Skeletal muscle tissue (tissue), 4 donors: ENCODE results near the gene NEMP2. TPM values are rescaled to one million over a fixed set of nuclear protein-coding genes. Genes with fewer than 3 reads are reported as not detected.
"Not testable (repeated sequence)": the region's sequence is repeated elsewhere in the genome, so short reads cannot be mapped to it uniquely, and the experiment has no call there.

Experiments used
- H3K27ac ChIP-seq: one replicate; pipeline ENCODE4 v1.7.0; 2013; ENCODE audit warnings: mild to moderate bottlenecking, low read depth, low read length, inconsistent platforms
- H3K27me3 ChIP-seq, 3 donors: one replicate each; pipeline ENCODE4 v1.7.0; 2013; ENCODE audit warnings: low read length in 3 of 3; ENCODE audit not compliant: control insufficient read depth in 3 of 3, insufficient read depth in 3 of 3
- H3K36me3 ChIP-seq, 3 donors: one replicate each; pipeline ENCODE4 v1.7.0; 2013; ENCODE audit warnings: low read length in 3 of 3; ENCODE audit not compliant: control insufficient read depth in 3 of 3, insufficient read depth in 3 of 3
- H3K4me1 ChIP-seq, 3 donors: one replicate each; pipeline ENCODE4 v1.7.0; 2013; ENCODE audit warnings: low read length in 3 of 3, mild to moderate bottlenecking in 3 of 3; ENCODE audit not compliant: control insufficient read depth in 3 of 3, insufficient read depth in 3 of 3
- H3K4me3 ChIP-seq, 3 donors: one replicate each; pipeline ENCODE4 v1.7.0; 2013; ENCODE audit warnings: low read length in 3 of 3
- H3K9ac ChIP-seq, 3 donors: one replicate each; pipeline ENCODE4 v1.7.0; 2013; ENCODE audit warnings: low read length in 3 of 3, mild to moderate bottlenecking in 3 of 3, moderate library complexity in 2 of 3, low read depth in 1 of 3
- H3K9me3 ChIP-seq, 3 donors: one replicate each; pipeline ENCODE4 v1.7.0; 2013; ENCODE audit warnings: low read length in 3 of 3; ENCODE audit not compliant: control insufficient read depth in 3 of 3
- total RNA-seq: library from RNA; depleted of rRNA; stranded (reverse); fragments of >200 nt; gene quantifications from one replicate; pipeline ENCODE4 v1.2.3, GENCODE V29; 2014
- donor health status: Osteomylitis.

The NEMP2 gene
- total RNA-seq, 1 donor from 2014 or later = 7.8 TPM

GRCh38 chr2:190481339-190481738 is 53.2 kb downstream of the NEMP2 start:
- Histone ChIP-seq H3K4me1 (peaks cover 3 to 12% (median 6%) of the 10 kb centered on the region in 3 donors), H3K9me3 (no peaks in the 10 kb centered on the region), H3K27me3 (no peaks in the 10 kb centered on the region), H3K9ac (no peak overlapping the region), H3K36me3 (no peaks in the 10 kb centered on the region), H3K27ac (no peak overlapping the region), H3K4me3 (no peak overlapping the region)

DNA sequence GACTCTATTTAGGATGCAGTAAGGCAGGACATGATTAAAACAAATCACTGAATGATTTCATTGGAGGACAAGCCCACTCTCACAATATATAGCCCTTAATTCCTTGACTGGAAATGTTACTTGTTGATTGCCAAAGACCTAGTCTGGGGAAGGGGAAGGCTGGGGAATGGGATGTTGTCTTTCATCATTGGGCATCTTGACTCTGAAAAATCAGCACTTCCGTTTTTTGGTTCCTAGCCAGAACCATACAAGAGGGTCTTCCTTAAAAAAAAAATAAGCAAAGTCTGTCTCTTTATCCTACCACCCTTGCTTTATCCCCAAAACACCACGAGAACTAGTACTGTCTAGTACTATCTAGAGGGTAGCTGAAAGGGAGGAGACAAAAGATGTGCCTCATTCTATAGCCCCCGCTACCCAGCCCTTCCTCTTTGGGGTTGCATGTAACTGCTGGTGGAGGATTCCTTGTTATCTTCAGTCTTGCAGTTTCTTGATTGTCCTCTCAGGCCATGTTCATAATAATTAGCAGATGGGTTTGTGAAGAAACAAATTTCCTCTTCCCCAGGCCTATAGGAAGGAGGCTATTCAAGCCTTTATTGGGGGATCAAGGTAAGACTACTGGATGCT is 55.8 kb downstream of the NEMP2 start:
- Histone ChIP-seq H3K4me3 (no peak overlapping the region), H3K9me3 (no peaks in the 10 kb centered on the region), H3K27me3 (no peaks in the 10 kb centered on the region), H3K9ac (no peak overlapping the region), H3K36me3 (no peaks in the 10 kb centered on the region), H3K4me1 (peaks cover 0 to 12% (median 6%) of the 10 kb centered on the region in 3 donors), H3K27ac (no peak overlapping the region)

- Histone ChIP-seq H3K4me3 (no peak overlapping the region), H3K4me1 (peaks cover 0 to 12% (median 6%) of the 10 kb centered on the region in 3 donors), H3K36me3 (no peaks in the 10 kb centered on the region), H3K27ac (no peak overlapping the region), H3K27me3 (no peaks in the 10 kb centered on the region), H3K9ac (no peak overlapping the region), H3K9me3 (no peaks in the 10 kb centered on the region)
These were observed 56.7 kb downstream of the NEMP2 start for GRCh38 chr2:190477661-190478454.

DNA sequence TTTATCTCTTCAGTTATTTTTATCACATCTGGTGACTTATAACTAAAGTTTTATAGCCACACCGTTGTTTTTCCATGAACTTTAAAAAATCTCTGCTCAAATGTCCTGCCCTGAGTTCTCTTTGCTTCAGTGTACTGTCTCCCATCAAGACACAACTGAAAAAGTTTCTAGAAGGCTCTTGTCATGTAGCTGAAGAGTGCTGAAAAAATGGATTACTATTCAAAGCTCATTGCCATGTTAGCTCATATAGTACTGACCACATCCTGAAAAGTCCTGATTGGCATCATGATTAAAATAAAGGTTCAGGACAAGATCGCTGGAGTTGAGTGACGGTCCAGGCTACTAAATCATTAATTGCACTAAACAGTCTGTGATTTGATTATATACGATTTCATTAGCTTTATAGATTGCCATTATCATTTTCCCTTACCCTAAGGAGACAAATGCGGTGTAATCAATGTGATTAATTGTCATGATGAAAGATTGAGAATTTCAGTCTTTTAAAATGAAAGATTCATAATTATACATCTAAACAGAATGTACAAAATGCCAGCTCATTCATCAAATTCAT is 64.2 kb downstream of the NEMP2 start:
- H3K36me3 ChIP-seq = no peaks in the 10 kb centered on the region
- H3K27ac ChIP-seq = no peak overlapping the region
- H3K27me3 ChIP-seq = no peaks in the 10 kb centered on the region
- H3K4me3 ChIP-seq = no peak overlapping the region
- H3K9me3 ChIP-seq = no peaks in the 10 kb centered on the region
- H3K9ac ChIP-seq = no peak overlapping the region
- H3K4me1 ChIP-seq = peaks cover 7 to 15% (median 14%) of the 10 kb centered on the region in 3 donors

- Histone ChIP-seq H3K27me3 (no peaks in the 10 kb centered on the region), H3K9me3 (no peaks in the 10 kb centered on the region), H3K27ac (no peak overlapping the region), H3K9ac (no peak overlapping the region), H3K36me3 (no peaks in the 10 kb centered on the region), H3K4me1 (peaks cover 7 to 15% (median 14%) of the 10 kb centered on the region in 3 donors), H3K4me3 (no peak overlapping the region)
These were observed 64.8 kb downstream of the NEMP2 start for GRCh38 chr2:190469771-190470170.

DNA sequence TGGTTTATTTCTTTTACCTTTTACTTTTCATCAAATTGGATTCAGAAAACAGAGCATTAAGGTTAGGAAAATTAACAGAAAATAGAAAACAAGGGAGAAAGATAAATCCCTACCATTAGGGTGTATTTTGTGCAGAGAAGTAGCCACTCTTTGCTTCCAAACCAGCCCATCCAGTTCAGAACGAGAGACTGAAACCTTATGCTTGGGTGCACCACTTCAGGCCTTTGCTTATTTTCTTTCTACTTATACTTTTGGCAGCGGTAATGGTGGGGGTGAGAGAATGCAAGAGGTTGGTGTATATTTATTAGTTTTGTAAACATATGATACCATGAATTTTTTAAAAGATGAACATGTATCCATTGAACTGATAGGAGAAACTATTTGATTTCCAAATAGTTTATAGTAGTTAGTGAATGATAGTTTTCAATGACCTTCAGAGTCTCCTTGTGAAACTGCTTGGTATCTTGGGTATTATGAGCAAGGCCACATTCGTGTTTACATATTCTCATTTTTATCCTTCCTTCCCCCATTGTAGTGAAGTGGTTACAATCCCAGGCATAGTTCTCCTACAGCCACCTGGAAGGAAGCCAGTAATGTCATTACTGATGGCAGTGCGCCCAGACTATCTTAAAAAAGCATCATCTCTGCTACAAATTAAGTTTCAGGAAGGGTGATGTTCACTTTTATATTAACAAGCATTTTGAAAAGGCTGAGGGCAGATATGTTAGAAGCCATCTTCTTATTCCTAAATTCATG is 65.5 kb downstream of the NEMP2 start:
- Histone ChIP-seq H3K36me3 (no peaks in the 10 kb centered on the region), H3K9me3 (no peaks in the 10 kb centered on the region), H3K27ac (no peak overlapping the region), H3K4me1 (peaks cover 7 to 15% (median 14%) of the 10 kb centered on the region in 3 donors), H3K4me3 (no peak overlapping the region), H3K9ac (no peak overlapping the region), H3K27me3 (no peaks in the 10 kb centered on the region)

DNA sequence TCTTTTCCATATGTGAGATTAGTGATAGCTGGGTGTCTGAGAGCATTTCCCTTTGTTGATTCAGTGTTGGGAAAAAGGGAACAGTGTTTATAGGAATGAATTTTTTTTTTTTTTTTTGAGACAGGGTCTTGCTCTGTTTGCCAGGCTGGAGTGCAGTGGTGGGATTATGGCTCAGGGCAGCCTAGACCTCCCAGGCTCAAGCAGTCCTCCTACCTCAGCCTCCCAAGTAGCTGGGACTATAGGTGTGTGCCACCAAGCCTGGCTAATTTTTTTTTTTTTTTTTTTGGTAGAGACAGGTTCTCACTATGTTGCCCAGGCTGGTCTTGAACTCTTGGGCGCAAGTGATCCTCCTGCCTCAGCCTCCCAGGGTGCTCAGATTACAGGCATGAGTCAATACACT is 66.2 kb downstream of the NEMP2 start:
- H3K9ac ChIP-seq, H3K4me3 ChIP-seq, H3K9me3 ChIP-seq, H3K27me3 ChIP-seq, H3K36me3 ChIP-seq: not testable (repeated sequence)
- peak overlapping the region; percentile 55 for H3K27ac ChIP-seq
- H3K4me1 ChIP-seq = peaks cover 7 to 15% (median 14%) of the 10 kb centered on the region in 3 donors

- Histone ChIP-seq H3K4me1 (peaks cover 7 to 15% (median 14%) of the 10 kb centered on the region in 3 donors), H3K4me3 (peak overlapping the region in 1 of 3 donors; percentile 20), H3K9ac (peak overlapping the region in 1 of 3 donors; percentile 54), H3K27me3 (no peaks in the 10 kb centered on the region), H3K27ac (peak overlapping the region; percentile 55), H3K9me3 (no peaks in the 10 kb centered on the region), H3K36me3 (no peaks in the 10 kb centered on the region)
These were observed 66.9 kb downstream of the NEMP2 start for GRCh38 chr2:190467575-190468083.

DNA sequence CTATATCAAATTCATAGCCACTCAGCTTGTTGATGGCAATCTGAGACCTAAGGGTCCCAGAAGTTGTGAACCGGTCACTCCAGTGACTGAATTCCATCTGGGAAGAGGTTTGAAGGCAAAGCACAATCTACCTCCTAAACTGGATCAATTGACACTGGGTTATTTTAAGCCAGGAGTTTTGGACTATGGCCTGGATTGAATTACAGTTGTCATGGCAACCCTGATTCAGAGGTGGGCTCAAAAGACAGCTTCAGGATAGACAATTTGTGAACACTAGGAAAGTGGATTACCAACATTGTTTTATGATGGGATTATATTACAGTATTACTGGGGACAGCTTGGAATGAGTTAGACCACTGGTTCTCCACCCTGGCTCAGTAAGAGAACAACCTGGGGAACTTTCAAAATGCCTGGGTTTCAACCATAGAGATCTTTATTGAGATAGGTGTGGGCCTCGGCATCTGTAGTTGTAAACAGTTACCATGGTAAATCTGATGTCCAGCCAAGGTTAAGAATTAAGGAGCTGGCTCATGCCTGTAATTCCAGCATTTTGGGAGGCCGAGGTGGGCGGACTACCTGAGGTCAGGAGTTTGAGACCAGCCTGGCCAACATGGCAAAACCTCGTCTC is 67.6 kb downstream of the NEMP2 start:
- Histone ChIP-seq H3K9ac (peak overlapping the region in 1 of 3 donors; percentile 54), H3K4me1 (peaks cover 7 to 15% (median 14%) of the 10 kb centered on the region in 3 donors), H3K27ac (peak overlapping the region; percentile 55), H3K4me3 (peak overlapping the region in 1 of 3 donors; percentile 20), H3K27me3 (no peaks in the 10 kb centered on the region), H3K36me3 (no peaks in the 10 kb centered on the region), H3K9me3 (no peaks in the 10 kb centered on the region)
